HG03558 (cell line): Measurements from ENCODE around the gene CES5A.
"Not testable (repeated sequence)": the region's sequence is repeated elsewhere in the genome, so short reads cannot be mapped to it uniquely, and the experiment has no call there.

Source experiments
- ATAC-seq: cut with Tn5 transposase; IDR thresholded peaks from one replicate; pipeline ENCODE4 v1.9.1; 2021; ENCODE audit warnings: moderate number of reproducible peaks; ENCODE audit not compliant: unreplicated experiment; ENCODE audit errors: extremely low read depth

The CES5A gene, protein sequence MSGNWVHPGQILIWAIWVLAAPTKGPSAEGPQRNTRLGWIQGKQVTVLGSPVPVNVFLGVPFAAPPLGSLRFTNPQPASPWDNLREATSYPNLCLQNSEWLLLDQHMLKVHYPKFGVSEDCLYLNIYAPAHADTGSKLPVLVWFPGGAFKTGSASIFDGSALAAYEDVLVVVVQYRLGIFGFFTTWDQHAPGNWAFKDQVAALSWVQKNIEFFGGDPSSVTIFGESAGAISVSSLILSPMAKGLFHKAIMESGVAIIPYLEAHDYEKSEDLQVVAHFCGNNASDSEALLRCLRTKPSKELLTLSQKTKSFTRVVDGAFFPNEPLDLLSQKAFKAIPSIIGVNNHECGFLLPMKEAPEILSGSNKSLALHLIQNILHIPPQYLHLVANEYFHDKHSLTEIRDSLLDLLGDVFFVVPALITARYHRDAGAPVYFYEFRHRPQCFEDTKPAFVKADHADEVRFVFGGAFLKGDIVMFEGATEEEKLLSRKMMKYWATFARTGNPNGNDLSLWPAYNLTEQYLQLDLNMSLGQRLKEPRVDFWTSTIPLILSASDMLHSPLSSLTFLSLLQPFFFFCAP

DNA sequence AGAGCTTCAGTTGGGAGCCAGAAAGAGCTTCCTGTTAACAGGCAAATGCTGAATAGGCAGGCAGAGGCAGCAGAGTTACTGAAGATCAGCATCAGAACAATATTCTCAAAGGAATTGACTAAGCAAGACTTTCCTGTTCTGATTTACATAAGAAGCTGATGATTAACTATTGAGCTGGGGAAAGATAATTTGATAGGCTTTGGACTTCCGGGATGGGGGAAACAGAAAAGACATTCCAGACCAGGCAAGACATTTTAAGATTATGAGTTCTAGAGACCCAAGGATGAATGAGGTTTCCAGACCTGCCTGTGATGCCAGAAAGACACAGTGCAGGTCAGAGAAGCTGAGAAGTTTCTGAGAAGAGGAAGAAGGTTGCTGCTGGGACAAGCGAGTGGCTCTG, at the start of gene CES5A:
CES5A (minus strand) TSS at position 101 of the 400 bp plus-strand sequence. CDS start 152 bp downstream, outside the sequence.
- no peak for ATAC-seq

DNA sequence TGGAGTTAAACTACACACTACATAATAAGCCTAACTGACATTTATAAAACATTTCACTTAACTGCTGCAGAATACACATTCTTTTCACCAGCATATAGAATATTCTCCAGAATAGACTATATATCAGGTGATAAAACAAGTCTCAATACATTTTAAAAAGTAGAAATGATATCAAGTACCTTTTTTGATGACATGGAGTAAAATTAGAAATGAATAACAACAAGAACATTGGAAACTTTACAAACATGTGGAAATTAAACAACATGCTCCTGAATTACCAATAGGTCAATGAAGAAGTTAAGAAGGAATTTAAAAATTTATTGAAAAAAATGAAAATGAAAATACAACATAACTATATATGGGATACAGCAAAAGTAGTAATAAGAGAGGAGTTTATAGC, 47.5 kb upstream of the CES5A start:
- no peak for ATAC-seq

DNA sequence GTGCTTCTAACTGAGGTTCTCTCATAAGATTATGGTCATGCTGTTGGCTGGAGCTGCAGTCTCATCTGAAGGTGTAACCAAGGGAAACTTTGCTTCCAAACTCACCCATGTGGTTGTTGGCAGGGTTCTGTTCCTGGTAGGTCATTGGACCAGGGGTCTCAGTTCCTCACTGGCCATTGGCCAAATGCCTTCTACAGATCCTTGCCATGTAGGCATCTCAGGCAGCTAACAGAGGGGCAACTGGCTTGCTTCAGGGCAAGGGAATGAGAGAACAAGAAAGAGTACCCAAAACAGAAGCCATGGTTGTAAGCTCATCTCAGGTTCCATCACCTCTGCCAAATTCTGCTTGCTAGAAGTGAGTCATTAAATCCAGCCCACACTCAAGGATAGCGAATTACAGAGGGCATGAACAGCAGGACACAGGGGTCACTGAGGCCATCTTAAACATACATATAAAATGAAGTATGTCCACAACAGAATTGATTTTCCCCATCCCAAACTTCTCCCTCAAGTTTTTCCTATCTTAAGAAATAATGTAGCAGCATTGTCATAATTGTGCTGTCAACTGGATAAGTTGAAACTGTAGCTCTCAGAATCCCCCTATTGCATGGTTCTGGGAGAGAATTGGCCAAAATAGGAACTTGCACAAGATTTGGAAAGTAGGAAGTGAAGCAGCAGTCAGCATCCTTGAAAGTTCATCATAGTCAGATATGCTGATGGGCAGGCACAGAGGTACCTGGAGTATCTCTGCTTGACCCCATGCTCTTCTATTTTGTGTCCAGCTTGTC, 42.4 kb upstream of the CES5A start:
- no peak for ATAC-seq

DNA sequence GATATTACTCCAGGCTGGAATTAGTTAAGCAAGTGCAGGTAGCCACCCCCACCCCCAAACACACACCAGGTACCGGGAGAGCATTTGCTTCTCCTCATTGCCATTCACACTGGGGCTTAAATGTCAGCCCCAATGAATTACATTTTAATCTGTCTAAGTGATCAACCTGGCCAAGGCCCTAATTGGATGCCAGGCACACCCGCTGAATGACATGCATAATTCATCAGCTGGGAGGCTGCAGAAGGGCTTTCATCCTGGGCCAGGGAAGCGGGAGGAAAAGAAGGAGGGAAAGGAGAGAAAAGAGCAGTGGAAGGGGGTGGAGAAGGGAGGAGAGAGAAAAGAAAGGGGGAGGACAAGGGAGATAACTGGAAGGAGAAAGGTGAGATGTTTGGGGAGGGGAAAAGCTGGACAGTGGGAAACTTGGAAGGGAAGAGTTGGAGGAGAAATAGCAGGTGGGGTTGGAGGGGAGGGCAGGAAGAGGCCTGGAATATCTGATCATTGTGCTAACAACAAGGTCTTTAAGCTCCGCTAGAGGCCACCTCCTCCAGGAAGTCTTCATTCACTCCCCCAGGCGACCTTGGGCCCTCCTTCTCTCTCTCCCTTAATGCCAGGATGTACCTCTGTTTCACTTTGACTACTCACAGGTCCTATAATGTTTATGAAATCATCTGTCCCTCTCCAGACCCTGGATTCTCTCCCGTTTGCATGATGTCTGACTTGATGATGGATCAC, 40.1 kb upstream of the CES5A start:
- ATAC-seq = no peak

DNA sequence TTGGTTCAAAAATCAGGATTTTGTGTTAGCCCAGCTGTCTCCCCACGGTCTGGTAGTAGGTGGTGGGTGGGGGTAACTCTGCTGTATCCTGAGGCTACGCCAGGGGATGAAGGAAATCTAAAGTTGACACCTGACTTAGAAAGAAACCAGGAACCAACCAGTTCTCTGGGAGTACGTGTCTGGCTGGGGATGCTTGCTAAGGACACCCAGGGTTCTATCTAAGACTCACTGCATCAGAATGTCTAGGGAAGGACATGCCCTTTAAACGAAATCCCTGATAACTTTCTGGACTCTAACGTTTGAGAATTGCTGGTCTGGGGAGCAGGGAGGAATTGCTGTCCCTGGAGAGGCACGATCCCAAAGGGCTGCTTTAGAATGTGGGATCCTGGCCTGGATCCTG, 39.2 kb upstream of the CES5A start:
- no peak for ATAC-seq

DNA sequence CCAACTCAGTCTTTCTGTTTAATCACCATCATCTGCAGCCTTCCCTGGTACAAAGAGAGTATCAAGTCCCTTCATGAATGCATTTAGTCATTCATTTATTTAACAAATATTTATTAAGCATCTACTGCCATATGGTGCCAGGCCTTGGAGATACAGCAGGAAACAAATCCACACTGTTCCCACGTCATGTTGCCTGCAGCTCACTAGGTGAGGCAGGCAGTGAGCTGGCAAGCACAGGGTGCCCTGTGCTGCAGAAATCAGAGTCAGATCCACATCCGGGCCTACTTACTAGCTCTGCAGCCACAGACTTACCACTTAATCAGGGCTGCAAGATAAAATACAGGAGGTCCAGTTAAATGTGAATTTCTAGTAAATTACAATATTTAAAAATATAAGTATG, 38.5 kb upstream of the CES5A start:
- ATAC-seq = no peak

DNA sequence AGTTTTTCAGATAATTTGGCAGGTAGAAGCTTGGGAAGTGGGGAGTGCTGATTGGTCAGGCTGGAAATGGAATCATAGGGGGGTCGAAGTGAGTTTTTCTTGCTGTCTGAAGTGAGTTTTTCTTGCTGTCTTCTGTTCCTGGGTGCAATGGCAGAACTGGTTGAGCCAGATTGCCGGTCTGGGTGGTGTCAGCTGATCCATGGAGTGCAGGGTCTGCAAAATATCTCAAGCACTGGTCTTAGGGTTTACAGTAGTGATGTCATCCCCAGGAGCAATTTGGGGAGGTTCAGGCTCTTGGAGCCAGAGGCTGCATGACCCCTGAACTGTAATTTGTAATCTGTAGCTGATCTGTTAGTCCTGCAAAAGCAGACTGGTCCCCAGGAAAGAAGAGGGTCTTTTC, 37.9 kb upstream of the CES5A start:
- ATAC-seq = not testable (repeated sequence)

DNA sequence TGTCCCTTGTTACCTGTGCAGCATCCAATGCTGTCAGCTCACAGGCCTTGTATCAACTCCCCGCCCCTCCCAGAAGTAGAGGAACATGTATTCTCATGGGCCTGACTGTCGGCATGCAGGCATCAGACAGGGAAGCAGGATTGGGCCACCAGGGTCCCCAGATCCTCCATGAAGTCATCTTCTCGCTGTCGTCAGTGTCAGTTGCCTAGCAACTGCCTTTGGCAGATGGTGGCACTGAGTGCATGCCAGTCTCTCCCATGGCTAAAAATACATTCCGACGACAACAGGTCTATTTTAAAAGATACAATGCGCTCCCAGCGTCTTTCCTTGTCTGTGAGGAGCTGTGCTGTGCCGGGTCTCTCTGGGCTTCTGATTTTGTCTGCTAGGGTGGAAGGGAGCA, 36.8 kb upstream of the CES5A start:
- no peak for ATAC-seq

DNA sequence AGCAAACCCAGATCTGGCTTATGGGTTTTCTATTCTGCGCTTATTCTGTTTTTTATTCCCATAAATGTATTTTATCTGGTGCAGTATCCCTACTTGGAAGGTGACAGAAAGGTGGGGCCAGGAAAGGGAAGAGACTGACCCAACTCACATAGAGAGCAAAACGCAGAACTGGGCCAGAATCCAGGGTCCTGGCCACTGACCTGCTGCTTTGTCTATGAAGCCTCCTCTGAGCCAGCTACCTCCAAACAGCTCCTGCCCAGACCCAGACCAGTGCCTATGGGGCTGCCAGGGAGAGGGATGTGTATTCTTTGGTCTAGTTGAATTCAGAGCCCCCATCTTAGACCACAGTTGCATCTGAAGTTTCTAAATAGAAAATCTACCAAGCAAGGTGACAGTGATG, 36.4 kb upstream of the CES5A start:
- ATAC-seq = no peak

DNA sequence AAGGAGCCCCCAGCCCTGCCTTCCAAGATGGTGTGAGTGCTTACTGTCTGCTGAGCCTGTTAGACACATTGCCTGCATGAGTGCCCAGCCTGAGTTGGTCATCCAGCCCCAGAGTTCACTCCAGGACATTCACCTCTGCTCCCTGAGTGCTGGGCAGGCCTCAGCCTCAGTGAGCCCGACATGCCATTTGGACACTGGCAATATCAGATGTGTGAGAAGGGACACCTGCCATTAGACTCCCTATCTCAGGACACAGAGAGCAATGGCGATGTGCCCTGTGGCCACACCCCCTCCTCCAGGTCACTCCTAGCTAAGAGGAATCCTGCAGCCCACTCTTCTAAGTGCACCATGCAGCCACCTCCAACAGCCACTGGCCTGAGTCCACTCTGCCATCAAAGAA, 34.7 kb upstream of the CES5A start:
- no peak for ATAC-seq

DNA sequence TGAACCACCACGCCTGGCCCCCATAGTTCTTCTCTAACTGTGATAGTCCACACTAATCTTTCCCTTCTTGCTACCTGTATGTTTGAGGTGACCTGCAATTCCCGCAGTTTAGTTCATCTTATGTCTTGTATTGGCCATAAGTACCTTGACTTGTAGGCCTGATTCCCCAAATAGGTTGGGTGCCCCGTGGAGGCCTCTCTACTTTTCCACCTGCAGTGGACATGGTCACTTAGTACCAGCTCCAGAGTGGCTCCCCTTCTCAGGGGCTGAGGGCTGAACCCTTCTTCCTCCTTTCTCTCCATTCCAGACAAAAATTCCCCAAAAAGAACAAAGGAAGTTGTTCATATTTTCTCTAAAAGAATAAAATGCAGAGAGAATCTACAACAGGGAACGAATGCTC, 33.5 kb upstream of the CES5A start:
- ATAC-seq = no peak

DNA sequence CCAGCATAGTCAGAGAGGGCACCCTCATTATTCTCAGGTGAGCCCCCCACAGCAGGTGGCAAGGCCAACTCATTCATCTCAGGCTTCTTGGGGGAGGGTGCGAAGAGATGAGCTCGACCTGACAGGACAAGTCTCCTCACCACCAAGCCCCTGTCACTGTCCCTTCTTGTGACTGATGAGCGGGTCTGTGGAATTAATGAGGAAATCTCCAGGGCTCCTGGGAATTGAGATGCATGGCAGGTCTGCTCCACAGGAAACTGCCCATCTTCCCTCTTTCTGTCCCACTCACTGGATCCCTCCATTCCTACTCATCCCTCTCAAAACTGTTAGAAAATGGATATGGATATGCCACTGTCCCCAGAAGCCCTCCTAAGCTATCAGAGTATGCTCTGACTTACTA, 32.5 kb upstream of the CES5A start:
- no peak for ATAC-seq

DNA sequence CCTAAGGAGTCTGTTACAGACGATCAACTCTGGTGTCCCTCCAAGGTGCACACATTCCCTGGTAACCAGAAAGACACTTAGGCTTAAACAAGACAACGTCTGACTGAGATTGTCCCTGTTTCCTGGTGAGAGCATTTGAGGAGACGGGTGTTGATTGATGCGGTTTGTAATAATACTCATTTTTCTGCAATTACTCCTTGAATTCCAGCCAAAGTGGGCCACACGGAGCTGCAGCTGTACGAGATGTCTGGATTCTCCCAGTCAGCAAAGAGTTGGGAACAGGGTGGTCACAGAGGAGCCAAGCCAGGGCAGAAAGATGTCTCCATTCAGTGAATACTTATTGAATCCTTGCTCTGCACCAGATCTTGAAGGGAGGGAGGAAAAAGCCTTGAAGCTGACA, 30.9 kb upstream of the CES5A start:
- ATAC-seq = no peak

DNA sequence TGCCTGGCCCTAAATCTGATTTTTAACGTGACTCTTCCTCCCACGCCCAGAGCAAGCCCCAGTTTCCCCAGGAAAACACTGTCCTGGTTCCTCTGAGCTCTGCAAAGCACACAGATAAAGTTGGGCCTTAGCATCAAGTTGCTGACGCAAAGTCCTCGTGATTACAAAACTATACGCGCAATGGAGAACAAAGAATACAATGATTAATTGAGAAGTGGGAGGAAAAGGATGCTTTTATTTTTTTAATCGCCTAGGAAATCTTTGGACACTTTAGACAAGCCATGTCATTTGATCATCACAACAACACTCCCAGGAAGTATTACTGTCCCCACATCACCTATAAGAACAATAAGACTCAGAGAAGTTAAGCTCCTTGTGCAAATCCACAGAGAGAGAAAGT, 30.5 kb upstream of the CES5A start:
- no peak for ATAC-seq

DNA sequence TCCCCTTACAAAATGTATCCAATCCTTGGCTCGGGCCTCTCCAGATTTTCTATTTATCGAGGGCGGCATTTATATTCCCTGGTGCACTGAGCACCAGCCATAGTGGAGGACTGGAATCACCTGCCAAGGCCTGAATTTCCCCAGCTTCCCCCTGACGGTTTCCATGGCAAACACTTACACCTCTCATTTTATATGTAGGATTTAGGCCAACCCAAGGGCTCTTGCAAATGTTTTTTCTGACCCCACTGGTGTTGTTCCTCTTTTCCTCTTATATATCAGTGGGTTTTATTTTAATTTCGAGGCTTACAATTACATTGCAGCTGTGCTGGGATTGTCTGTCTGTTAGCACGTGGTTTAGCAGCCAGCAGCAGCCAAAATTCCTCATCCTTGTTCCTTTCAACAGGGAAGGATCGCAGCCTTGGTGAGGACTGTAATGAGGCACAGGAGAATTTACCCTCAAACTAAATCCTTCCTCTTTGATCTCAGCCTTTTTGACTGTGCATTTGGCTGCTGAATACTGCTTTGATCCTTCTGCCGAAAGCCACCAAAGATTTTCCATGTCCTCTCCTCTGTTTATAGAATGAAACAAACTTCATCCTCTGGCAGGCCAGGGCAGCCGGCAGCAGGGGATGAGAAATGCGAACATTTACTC, 26.5 kb upstream of the CES5A start:
- no peak for ATAC-seq

DNA sequence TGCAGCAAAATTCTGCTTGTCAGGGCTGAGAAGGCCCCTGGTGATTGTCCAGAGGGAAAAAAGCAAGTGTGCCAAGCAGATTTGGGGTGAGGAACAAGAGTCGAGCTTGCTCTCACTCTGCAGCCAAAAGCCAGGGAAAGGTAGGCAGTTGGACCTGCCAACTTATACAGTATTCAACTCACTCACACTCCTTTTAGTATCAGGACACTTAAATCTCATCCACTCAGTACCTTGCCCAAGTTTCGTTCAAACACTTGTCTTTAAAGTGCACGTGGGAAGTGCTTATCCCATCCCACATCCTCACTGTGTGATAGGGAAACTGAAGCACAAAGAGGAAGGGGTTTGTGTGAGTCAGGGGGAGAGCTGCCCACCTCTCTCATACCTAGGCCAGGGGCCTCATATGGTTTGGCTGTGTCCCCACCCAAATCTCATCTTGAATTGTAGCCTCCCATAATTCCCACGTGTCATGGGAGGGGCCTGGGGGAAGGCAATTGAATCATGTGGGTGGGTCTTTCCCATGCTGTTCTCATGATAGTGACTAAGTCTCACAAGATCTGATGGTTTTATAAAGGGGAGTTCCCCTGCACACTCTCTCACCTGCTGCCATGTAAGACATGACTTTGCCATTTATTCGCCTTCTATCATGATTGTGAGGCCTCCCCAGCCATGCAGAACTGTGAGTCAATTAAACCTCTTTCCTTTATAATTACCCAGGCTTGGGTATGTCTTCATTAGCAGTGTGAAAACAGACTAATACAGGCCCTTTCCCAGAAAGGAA, 25.6 kb upstream of the CES5A start:
- ATAC-seq = no peak

DNA sequence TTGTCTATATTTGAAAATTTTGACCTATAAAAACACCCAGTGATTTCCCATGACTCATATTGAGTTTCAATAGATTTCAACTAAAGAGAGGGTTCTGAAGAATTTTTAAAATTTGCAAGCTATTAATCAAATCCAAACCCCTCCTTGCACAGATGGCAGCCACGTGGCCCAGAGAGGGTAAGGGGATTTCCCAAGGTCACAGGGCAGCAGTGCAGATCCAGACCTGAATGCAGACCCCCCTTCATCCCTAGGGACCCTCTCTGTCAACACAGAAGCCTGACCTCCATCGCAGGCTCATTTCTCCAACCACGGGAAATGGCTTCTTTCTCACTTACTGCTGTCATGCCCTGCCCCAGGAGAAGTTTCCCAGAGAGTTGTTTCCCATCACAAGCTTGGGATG, 24.7 kb upstream of the CES5A start:
- ATAC-seq = no peak

DNA sequence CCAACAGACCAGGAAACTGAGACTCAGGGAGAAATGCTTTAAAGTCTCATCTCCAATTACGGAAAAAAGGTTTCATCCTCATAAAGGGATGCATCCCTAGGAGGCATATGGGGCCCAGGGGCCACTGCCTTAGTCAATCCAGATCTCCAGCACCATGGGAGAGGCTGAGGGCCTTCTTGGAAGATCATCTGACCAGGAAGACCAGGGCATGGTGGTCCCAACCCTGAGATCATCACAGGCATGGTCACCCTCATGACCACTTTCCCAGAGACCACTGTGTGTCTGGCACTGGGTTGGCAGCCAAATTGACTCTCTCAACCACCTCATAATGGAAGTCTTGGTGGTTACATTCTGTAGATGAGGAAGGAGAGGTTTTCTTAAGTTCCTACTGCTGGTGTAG, 23.4 kb upstream of the CES5A start:
- ATAC-seq = no peak

DNA sequence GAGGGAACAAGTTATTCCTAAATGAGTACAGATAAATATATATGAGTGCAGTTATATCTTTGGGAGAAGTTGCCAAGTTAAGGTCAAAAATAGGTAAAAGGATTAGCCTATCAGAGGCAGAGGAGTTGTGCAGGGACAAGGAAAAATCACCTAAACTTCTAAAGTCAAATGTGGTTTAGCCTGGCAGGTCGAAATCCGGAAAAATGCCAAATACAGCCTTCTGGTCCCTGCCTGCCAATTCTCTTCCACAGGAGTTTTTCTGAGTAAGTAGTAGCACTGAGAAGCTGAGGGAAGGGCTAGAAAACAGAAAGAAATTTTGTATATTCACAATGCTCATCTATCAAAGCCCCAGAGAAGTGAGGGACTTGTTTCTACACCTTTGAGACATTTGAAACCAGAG, 17.6 kb upstream of the CES5A start:
- ATAC-seq = no peak
